Peyer's patch (tissue), 4 donors: ENCODE results near the gene BTBD16.

ENCODE experiments used
- CTCF ChIP-seq, 6 experiments: fragments of 450-650 bp in 4 of 6; fragments of 200-600 bp in 2 of 6; sonication (generic) in 1 of 6; IDR thresholded peaks; one replicate each; pipeline ENCODE4 v1.5.1; 2017 to 2019; ENCODE audit warnings: antibody characterized with exemption in 6 of 6, mild to moderate bottlenecking in 3 of 6, moderate library complexity in 1 of 6
- POLR2A ChIP-seq, 2 donors: fragments of 450-650 bp; IDR thresholded peaks; one replicate each; pipeline ENCODE4 v1.5.1; 2017; ENCODE audit warnings: antibody characterized with exemption in 2 of 2, mild to moderate bottlenecking in 2 of 2, moderate library complexity in 2 of 2

GRCh38 chr10:122296363-122297120, 25.4 kb downstream of the BTBD16 start:
- TF ChIP-seq CTCF (IDR thresholded peaks at IDR 0.05) (no peak), POLR2A (IDR thresholded peaks at IDR 0.05) (no peak)
